SJCRH30 (cell line): ENCODE measurements around the gene CATSPERD. TPM values are rescaled to one million over a fixed set of nuclear protein-coding genes. Genes with fewer than 3 reads are reported as not detected.
"Not testable (repeated sequence)": the region's sequence is repeated elsewhere in the genome, so short reads cannot be mapped to it uniquely, and the experiment has no call there.

ENCODE experiments used
- DNase-seq, 2 experiments: peaks; one replicate each; pipeline ENCODE4 v3.0.0-alpha.2; 2015 to 2020
- H3K27ac ChIP-seq: fragments of 250-450 bp; sonication (Bioruptor Pico); 2 replicates; pipeline ENCODE4 v1.5.1; 2020; ENCODE audit warnings: mild to moderate bottlenecking, moderate library complexity
- H3K27me3 ChIP-seq: fragments of 250-450 bp; sonication (Bioruptor Pico); 2 replicates; pipeline ENCODE4 v1.5.1; 2020; ENCODE audit warnings: mild to moderate bottlenecking, moderate library complexity
- H3K36me3 ChIP-seq: fragments of 250-450 bp; sonication (Bioruptor Pico); 2 replicates; pipeline ENCODE4 v1.5.1; 2020; ENCODE audit warnings: mild to moderate bottlenecking, moderate library complexity
- H3K4me1 ChIP-seq: fragments of 250-450 bp; sonication (Bioruptor Pico); 2 replicates; pipeline ENCODE4 v1.5.1; 2020; ENCODE audit warnings: mild to moderate bottlenecking, moderate library complexity
- H3K4me3 ChIP-seq: fragments of 250-450 bp; sonication (Bioruptor Pico); 2 replicates; pipeline ENCODE4 v1.5.1; 2020; ENCODE audit warnings: mild to moderate bottlenecking, moderate library complexity
- H3K9me3 ChIP-seq: fragments of 250-450 bp; sonication (Bioruptor Pico); replicated peaks from 2 replicates; pipeline ENCODE4 v1.5.1; 2020; ENCODE audit warnings: mild to moderate bottlenecking, moderate library complexity
- total RNA-seq: library from RNA; depleted of rRNA; stranded (reverse); fragments of >200 nt; shearing (Covaris generic); gene quantifications from 2 replicates; pipeline ENCODE4 v1.2.3, GENCODE V29; 2014

CATSPERD gene
- total RNA-seq, 1 experiment from 2014 or later: not detected

DNA sequence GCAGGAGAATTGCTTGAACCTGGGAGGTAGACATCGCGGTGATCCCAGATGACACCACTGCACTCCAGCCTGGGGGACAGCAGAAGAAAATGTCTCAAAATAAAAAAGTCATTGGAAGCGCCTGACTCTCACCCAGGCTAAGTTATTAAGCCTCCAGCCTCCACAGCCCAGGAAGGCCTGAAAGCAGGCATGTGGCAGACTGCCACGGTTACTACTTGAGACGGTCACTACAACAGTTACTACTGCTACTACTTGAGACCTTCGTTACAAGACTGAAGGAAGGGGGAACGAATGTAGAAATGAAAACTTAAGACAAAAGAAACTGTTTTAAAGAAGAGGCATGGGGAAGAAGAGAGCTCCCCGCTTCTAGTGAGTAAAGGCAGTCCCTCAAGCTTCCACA, 54.5 kb downstream of the CATSPERD start:
- Histone ChIP-seq H3K27me3 (no peaks in the 10 kb centered on the region), H3K4me3 (no peak overlapping the region), H3K9me3 (no peaks in the 10 kb centered on the region), H3K4me1 (no peaks in the 10 kb centered on the region), H3K27ac (no peak overlapping the region), H3K36me3 (no peaks in the 10 kb centered on the region)
- no peak for DNase-seq

DNA sequence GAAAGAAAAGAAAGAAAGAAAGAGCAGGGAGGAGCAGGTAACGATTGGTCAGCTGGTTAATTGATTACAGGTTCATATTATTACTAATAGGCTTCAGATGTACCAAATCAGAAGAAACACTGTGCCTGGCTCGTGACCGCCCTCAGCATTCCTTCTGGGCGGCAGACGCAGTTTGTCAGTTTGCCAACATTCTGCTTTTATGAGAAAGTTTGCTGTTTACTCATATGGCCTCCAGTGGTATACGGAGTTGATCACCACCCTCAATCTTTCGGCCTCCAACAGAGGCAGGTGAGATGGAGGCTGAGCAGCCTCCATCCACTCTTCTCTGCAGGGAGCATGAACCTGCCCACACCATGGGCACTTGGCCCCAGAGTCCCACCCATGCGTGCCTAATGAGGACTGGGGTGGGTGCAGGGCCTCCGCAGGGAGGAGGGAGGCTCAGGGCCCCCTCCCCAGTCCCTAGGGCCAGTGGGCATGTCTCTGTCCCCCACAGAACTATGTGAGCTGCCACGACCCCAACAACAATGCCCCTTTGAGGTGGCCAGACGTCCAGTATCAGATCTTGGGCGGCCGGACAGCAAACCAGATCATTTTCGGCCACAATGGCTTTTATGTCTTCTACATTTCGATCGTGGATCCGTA, 55.4 kb downstream of the CATSPERD start:
- Histone ChIP-seq H3K27ac (no peak overlapping the region), H3K27me3 (no peaks in the 10 kb centered on the region), H3K4me1 (no peaks in the 10 kb centered on the region), H3K36me3 (no peaks in the 10 kb centered on the region), H3K9me3 (no peaks in the 10 kb centered on the region), H3K4me3 (no peak overlapping the region)
- DNase-seq: no peak

DNA sequence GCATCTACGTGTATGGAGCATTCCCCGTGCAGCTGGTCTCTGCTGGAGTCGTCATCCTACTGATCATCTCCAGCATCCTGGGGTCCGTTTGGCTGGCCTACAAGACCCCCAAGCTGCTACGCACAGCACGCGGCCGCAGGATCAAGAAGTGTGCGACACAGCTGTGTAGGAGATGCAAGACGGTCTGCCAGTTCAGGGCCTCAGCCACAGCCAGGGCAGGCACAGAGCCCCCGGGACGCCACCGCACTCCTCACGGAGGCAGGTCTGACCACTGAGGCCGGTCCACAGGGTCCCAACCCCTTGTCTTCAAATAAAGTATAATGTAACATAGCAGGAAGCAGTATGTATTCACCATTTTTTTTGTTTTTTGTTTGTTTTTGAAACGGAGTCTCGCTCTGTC, 58.0 kb downstream of the CATSPERD start:
- Histone ChIP-seq H3K27ac (no peak overlapping the region), H3K36me3 (no peaks in the 10 kb centered on the region), H3K9me3 (no peaks in the 10 kb centered on the region), H3K27me3 (no peaks in the 10 kb centered on the region), H3K4me1 (no peaks in the 10 kb centered on the region), H3K4me3 (no peak overlapping the region)
- no peak for DNase-seq

DNA sequence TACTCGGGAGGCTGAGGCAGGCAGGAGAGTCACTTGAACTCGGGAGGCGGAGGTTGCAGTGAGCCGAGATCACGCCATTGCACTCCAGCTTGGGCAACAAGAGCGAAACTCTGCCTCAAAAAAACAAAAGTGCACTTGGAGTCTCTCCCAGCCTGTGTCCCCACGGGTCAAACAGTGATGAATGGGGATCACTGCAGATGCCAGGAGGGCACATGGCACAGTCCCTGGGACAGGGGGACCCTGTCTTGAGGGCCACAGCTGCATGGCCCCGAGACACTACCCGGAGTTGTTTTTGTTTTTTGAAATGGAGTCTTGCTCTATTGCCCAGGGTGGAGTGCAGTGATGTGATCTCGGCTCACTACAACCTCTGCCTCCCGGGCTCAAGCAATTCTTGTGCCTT, 60.5 kb downstream of the CATSPERD start:
- H3K36me3 ChIP-seq: peaks cover 11% of the 10 kb centered on the region
- not testable (repeated sequence) for H3K27me3 ChIP-seq, H3K27ac ChIP-seq, H3K4me1 ChIP-seq, H3K4me3 ChIP-seq, H3K9me3 ChIP-seq, DNase-seq

DNA sequence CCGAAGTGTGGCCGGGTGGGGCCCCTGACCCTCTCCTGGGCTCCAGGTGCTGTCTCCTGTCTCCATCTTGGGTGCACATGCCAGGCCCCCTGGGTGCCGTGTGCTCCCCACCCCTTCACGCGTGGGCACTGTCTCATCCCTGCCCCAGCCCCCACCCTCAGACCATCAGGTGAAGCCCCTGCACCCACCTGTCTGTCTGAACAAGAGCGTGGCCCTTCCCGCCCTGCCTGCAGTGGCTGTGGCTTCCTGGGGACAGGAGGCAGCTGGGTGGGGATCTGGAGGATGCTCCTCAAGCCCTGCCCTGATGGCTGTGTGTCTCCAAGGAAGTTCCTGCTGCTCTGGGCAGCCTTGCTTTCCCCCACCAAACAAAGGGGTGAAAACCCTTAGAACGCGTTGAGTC, 61.9 kb downstream of the CATSPERD start:
- no peaks in the 10 kb centered on the region for H3K9me3 ChIP-seq
- DNase-seq: no peak
- H3K4me3 ChIP-seq: no peak overlapping the region
- no peak overlapping the region for H3K27ac ChIP-seq
- no peaks in the 10 kb centered on the region for H3K27me3 ChIP-seq
- H3K36me3 ChIP-seq: peaks cover 23% of the 10 kb centered on the region
- H3K4me1 ChIP-seq: no peaks in the 10 kb centered on the region

DNA sequence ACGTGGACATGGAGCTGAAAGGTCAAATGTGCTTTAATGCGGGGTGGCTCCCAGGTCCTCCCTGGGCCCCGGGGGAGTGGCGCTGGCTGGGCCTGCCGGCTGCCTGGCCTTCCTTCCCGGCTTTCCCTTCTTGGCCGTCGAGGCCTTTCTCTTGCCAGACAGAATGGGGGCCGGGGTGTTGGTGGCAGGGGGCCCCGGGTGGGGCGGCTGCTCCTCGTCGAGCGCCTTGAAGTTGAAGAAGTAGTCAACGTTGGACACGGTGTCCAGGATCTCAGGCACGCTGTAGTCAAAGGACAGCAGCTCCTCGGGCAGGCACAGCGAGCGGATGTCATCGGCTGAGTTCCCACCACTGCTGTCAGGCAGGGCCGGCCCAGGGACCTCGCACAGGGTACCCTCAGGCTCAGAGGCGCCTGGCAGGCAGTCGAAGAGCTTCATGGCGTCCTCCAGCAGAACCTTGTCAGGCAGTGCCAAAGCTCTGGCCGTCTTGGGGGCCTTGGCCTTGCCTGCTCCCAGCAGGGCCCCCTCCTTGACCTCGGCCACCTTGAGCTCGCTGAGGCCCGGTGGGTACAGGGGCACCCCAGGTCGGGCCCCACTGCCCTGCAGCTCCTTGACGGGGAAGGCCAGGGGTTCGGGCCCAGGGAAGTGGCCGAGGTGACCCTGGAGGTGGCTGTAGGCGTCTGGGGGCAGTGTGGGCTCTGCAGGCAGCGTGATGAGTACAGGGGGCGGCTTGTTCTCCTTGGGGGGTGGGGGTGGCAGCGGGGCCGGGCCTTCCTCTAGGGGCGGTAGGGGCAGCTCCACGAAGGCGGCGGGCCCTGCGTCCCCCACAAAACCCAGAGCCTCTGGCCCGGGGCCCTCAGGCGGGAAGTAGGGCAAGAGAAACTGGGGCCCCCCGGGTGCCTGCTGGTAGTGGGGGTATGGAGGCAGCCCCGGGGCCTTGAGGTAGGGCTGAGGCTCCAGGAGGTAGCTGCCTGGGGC, 62.8 kb downstream of the CATSPERD start:
- DNase-seq: no peak
- Histone ChIP-seq H3K36me3 (peaks cover 31% of the 10 kb centered on the region), H3K27ac (no peak overlapping the region), H3K4me3 (no peak overlapping the region), H3K9me3 (no peaks in the 10 kb centered on the region), H3K27me3 (no peaks in the 10 kb centered on the region), H3K4me1 (no peaks in the 10 kb centered on the region)

DNA sequence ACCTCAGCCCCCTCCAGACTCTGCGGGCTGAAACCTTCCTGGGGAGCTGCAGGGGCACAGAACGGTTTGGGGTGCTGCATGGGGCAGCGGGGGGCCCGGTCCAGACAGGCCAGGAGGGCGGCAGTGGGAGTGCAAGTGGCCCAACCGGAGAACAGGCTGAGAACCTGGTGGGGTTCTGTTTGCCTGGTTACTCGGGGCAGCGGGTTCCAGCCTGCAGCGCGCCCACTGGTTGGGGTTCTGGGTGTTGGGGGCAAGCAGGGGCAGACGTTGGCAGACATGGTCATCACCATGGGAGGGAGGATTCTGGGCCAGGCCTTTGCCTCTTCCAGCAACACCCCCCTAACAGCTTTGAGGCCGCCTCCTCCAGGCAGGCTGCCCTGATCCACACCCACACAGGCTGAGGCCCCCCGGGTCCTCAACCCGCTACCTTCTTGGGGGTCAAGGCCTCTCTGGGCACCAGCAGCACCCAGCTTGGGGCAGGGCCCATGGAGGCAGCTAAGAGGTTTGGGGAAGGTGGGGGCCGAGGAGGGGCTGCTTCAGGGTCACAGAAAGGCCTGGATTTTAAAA, 64.2 kb downstream of the CATSPERD start, which contains the start of gene PRR22:
PRR22 (minus strand) TSS at position 166 of the 567 bp plus-strand sequence; CDS start at position 80, 86 bp downstream.
- Histone ChIP-seq H3K9me3 (no peaks in the 10 kb centered on the region), H3K36me3 (peaks cover 35% of the 10 kb centered on the region), H3K27me3 (no peaks in the 10 kb centered on the region), H3K4me3 (no peak within 1 kb of the TSS), H3K27ac (no peak within 1 kb of the TSS), H3K4me1 (no peaks in the 10 kb centered on the region)
- no peak for DNase-seq

DNA sequence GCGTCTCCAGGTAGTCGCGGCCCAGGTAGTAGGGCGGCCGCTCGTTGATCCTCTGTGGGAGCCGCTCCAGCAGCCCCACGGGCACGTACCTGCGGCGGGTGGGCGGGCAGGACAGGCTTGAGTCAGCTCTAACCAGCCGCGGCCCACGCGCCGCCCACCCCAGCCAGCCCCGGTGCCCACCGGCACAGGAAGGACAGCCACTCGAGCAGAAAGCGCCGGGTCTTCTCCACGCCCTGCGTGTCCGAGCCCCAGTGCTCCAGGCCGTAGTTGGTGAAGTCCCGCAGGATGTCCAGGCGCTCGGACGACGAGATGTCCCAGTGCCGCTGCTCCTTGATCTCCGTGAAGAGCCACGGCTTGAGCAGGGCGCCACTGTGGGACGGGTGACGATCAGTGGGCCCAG, 65.0 kb downstream of the CATSPERD start:
- Histone ChIP-seq H3K36me3 (peaks cover 40% of the 10 kb centered on the region), H3K4me3 (no peak overlapping the region), H3K9me3 (no peaks in the 10 kb centered on the region), H3K4me1 (no peaks in the 10 kb centered on the region), H3K27ac (no peak overlapping the region), H3K27me3 (no peaks in the 10 kb centered on the region)
- no peak for DNase-seq

DNA sequence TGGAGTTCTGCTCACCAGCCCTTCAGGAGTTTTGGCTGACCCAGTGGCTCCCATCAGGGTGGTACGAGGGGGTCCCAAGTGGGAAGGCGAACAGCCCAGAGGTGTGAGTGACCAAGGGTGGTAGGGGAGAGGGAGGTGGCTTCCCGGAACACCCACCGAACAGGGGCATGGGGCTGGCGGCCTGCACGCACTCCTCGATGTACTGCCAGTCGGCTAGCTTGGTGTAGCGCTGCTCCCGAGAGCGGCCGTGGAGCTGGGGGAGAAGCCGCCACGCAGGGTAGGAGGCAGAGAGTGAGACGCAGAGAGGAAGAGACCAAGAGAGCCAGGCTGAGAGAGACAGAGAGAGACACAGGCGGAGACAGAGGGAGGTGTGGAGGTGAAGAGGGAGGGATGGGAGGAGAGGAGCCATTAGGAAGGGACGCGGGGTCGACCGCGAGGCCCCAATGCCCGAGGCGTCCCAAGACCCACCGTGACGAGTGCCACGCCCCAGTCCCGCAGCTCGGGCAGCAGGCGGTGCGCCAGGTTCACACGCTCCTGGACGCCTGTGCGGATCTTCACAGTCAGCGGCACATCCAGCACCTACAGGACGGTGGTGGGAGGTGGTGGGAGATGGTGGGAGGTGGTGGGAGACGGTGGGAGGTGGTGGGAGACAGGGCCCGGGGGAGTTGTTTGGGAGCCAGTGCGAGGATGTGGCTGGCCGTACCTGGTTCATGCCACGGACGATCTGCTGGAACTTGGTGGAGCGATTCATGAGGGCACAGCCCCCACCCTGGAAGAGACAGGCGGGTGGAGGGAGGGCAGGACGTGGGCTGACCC, 66.4 kb downstream of the CATSPERD start:
- Histone ChIP-seq H3K27ac (no peak overlapping the region), H3K4me3 (no peak overlapping the region), H3K4me1 (no peaks in the 10 kb centered on the region), H3K36me3 (peaks cover 40% of the 10 kb centered on the region), H3K27me3 (no peaks in the 10 kb centered on the region), H3K9me3 (no peaks in the 10 kb centered on the region)
- no peak for DNase-seq

DNA sequence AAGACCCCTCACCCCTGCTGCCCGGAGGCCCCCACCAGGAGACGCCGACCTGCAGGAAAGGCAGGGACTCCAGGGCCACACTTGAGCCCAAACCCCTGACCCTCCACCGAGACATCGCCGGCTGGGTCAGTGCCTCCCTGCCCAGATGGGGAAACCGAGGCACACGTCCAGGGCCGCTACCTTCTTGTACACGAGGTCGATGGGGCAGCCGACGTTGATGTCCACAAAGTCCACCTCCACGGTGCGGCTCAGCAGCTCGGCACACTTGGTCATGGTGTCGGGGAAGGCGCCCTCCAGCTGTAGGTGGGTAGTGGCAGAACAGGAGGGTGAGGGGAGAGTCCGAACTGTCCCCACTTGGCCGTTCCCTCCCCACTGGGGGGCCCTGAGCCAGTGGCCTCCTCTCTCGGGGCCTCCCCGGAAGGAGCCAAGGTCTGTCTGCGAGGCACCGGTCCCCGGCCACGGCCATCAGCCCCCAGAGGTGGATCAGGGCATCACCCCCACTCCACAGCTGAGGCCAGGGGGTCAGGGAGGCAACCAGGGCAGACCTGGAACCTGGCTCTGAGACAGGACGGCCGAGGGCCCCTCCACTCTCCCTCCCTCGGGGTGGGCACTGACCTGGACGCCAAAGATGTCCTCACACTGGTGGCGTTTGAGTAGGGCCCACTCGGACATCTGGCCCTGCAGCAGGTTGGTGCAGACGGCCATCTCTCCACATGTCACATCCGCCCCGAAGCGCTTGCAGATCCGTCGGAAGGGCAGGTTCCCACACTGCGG, 67.2 kb downstream of the CATSPERD start:
- Histone ChIP-seq H3K27ac (no peak overlapping the region), H3K4me1 (no peaks in the 10 kb centered on the region), H3K9me3 (no peaks in the 10 kb centered on the region), H3K4me3 (no peak overlapping the region), H3K36me3 (peaks cover 40% of the 10 kb centered on the region), H3K27me3 (no peaks in the 10 kb centered on the region)
- no peak for DNase-seq

DNA sequence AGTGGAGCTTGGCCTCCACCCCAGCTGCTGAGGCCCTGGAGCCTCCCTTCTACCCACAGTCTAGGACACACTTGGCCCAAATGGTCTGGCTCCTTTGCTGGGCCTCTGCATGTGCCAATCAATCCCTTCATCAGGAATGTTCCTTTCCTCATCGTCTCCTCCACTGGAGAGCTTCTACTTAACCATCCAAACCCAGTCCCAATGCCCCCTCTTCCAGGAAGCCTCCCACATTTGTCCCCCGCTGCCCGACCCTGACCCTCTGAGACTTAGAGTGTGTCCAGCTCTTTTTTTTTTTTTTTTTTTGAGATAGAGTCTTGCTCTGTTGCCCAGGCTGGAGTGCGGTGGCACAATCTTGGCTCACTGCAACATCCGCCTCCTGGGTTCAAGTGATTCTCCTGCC, 68.0 kb downstream of the CATSPERD start:
- no peaks in the 10 kb centered on the region for H3K27me3 ChIP-seq
- no peak for DNase-seq
- peaks cover 40% of the 10 kb centered on the region for H3K36me3 ChIP-seq
- H3K4me1 ChIP-seq: no peaks in the 10 kb centered on the region
- H3K9me3 ChIP-seq: no peaks in the 10 kb centered on the region
- no peak overlapping the region for H3K4me3 ChIP-seq
- H3K27ac ChIP-seq: no peak overlapping the region

DNA sequence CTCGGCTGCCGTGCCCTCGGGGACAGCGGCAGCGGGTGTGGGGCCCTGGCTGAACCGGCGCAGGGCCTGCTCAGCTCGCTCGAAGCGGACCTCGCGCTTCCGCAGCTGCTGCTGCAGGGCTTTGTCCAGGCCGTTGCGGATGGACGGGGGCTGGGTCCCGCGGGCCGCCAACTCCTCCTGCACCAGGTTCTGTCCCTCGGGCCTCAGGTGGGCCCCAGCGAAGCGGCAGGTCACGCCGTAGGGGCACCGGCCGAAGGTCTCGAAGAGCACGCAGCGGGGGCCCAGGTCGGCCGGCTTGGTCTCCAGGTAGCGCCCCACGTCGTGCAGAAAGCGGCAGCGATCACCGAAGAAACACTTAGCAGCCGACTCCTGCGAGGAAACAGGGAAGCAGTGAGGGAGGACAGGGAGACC, 68.9 kb downstream of the CATSPERD start:
- peaks cover 40% of the 10 kb centered on the region for H3K36me3 ChIP-seq
- no peak for DNase-seq
- H3K27me3 ChIP-seq: no peaks in the 10 kb centered on the region
- no peaks in the 10 kb centered on the region for H3K9me3 ChIP-seq
- H3K4me1 ChIP-seq: no peaks in the 10 kb centered on the region
- no peak overlapping the region for H3K4me3 ChIP-seq
- no peak overlapping the region for H3K27ac ChIP-seq

DNA sequence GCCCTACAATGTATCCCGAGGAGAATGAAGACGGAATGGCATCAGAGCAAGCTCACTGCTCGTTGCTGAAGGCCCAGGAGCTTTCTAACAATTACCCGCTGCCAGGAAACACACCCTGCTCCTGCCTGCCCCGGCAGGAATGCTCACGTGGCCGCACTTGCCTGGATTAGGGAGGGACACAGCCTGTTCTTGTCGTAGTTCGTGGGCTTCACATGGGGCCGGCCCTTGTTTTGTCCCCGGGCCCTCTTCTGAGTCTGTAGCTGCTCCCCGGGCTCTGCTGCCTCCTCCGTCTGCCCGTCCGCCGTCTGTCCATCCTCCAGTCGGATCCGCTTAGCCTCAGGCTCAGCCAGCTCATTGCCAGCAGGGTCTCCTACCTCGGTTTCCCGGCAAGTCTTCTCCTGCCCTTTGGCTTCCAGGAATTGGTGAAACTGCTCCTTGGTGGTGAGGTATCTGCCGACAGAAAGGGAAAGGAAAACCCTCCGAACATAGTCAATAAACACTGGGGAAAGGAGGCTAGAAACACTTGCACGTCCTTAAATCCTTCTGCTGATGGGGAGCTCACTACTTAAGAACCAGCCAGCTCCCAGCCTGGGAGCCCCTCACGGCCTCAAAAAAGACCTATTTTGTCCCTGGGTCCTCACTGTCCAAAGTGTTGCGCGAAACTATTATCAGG, 69.6 kb downstream of the CATSPERD start:
- Histone ChIP-seq H3K27me3 (no peaks in the 10 kb centered on the region), H3K9me3 (no peaks in the 10 kb centered on the region), H3K36me3 (peaks cover 38% of the 10 kb centered on the region), H3K4me1 (no peaks in the 10 kb centered on the region), H3K4me3 (peak overlapping the region; percentile 81), H3K27ac (no peak overlapping the region; the same call in 1 of the 2 replicates)
- no peak for DNase-seq
